Astrocyte of the hippocampus (primary cell): ENCODE data around the gene BOD1L1.

Experiments
- DNase-seq: peaks from one replicate; pipeline ENCODE4 v3.0.0; 2011; ENCODE audit warnings: low read depth, low spot score

BOD1L1 gene

GRCh38 chr4:13627606-13628311 is at the start of gene BOD1L1:
BOD1L1 (minus strand) TSS chr4:13627725; CDS start chr4:13627587, 138 bp downstream.
- DNase-seq: peak; percentile 96

GRCh38 chr4:13674971-13675370 is 47.4 kb upstream of the BOD1L1 start:
- DNase-seq: no peak

DNA sequence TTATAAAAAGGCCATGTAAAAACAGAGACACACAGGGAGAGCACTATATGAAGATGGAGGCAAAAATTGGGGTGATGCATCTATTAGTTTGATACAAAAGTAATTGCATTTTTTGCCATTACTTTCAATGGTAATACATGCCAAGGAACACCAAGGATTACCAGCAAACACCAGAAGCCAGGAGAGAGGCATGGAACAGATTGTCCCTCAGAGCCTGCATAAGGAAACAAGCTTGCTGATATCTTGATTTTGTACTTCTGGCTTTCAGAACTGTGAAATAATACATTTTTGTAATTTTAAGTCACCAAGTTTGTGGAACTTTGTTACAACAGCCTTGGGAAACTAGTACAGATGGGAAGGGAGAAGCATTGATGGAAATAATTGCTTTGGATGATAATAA is 45.6 kb upstream of the BOD1L1 start:
- DNase-seq: no peak

GRCh38 chr4:13670456-13671160 is 43.1 kb upstream of the BOD1L1 start:
- no peak for DNase-seq

- DNase-seq: no peak
Observed at GRCh38 chr4:13665701-13666660, 38.5 kb upstream of the BOD1L1 start.

DNA sequence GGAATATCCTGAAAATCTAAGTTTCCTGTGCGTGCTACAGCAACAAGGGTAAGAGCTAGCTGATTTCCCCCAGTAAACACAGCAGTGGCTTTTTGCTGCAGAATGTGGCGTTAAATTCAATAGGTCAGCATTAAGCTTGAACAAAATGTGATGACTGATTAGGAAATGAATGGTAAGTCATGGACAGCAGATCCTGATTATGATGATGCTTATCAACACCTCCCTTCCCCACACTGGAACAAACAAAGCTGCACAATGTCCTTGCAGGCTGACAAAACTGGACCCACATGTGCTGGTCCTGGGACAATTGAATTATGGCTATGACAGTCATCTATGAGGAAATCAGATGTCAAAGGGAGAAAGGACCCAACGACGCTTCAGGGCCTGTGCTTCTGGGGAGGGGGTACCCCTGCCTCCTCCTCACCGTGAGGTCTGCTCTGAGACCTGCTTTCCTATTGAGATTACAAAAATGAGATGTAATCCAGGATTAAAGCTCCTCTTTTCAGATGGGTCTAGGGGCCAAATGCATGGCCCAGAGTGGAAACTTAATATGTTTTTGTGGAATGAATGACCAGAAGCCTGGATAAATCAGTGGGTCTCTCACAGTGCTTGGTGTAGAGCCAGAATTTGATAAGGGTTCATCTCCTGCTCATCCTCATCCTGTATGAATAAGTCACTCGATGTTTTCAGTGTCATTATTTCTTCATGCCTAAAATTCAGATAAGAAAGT is 32.0 kb upstream of the BOD1L1 start:
- no peak for DNase-seq

DNA sequence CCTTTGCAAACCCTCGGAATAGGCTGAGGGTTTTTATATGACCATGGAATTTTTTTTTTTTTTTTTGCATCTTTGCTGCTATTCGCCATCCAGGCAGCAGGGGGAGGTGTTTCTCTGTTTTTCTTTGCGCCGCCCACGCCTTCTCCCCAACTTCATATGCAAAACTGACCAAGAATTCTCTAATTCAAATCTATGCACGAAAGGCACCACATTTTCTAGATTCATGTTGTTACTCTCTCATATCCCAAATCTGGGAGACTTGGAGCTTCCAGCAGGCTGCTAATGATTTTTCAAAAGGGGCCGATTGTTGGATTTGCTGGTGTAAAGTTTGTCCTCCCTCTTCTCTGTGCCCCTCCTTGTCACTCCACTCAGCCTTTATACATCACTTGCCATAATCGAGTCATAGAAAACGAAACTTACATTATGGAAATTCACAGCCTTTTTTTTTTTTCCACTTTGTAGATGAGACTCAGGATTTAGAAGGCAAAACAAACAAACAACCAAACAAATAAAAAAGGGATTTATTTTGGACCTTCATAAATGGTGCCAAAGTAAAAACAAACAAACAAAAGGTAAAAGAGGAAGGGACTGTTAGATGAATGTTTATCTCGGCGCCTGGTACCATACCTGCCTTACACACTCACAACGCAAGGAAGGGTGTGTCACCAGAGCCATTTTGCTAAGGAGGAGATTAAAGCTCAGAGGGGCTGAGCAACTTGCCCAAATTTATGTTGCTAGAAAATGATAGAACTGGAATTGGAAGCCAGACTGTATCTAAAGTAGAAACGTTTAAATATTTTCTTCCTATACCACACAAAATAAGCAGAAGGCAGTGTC is 29.3 kb upstream of the BOD1L1 start:
- peak; percentile 82 for DNase-seq

GRCh38 chr4:13654162-13654797 is 26.8 kb upstream of the BOD1L1 start:
- peak; percentile 90 for DNase-seq

- DNase-seq: no peak
Observed at GRCh38 chr4:13653766-13654161, 26.2 kb upstream of the BOD1L1 start.

- DNase-seq: peak; percentile 54
Observed at GRCh38 chr4:13647031-13647430, 19.5 kb upstream of the BOD1L1 start.

GRCh38 chr4:13645075-13645474 is 17.6 kb upstream of the BOD1L1 start:
- no peak for DNase-seq

- peak; percentile 78 for DNase-seq
Observed at GRCh38 chr4:13642170-13642950, 14.8 kb upstream of the BOD1L1 start.

DNA sequence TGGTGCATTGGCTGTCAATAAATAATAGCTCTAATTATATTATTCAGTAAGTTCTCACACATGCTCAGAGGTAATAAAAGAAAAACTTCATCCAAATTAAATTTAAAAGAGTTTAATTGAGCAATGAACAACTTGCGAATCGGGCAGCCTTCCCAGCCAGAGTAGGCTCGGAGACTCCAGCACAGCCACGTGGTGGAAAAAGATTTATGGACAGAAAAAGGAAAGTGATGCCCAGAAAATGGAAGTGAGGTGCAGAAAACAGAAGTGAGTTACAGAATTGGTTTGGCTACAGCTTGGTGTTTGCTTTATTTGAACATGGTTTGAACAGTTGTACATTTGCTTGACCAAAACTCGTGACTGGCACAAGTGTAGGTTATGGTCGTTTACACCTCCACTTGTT is 13.6 kb upstream of the BOD1L1 start:
- no peak for DNase-seq

GRCh38 chr4:13640149-13640940 is 12.8 kb upstream of the BOD1L1 start:
- DNase-seq: peak; percentile 65

GRCh38 chr4:13635286-13635799 is 7.8 kb upstream of the BOD1L1 start:
- peak; percentile 68 for DNase-seq

- DNase-seq: no peak
Observed at GRCh38 chr4:13633671-13634070, 6.1 kb upstream of the BOD1L1 start.

DNA sequence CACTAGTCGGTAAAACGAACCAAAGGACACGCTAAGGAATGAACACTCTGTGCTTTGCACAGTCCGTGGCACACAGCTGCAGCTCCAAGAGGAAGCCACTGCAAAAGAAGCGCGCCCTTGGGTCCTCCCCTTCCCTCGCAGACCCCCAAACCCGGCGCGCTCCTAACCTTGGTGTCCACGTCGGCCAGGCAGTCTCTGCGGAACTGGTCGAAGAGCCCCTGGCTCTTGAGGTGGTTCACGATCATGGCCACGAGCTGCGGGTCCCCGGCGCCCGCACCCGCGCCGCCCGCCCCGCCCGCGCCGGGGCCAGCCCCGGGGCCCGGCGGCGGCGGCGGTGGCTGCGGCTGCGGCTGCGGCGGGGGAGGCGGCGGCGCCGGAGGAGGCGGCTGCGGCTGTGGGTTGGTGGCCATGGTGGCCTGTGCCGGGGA is 333 bp downstream of the BOD1L1 start:
- no peak for DNase-seq
